Measurements from ENCODE around the gene CRLF3. TPM values are rescaled to one million over a fixed set of nuclear protein-coding genes. Genes with fewer than 3 reads are reported as not detected.

The CRLF3 gene
- total and polyA plus RNA-seq, 10 of the 15 experiments (the other 5 are each of a cell fraction or from before 2014, with no cell fraction given) = 10.0 to 39.2 (median 26.7) TPM

DNA sequence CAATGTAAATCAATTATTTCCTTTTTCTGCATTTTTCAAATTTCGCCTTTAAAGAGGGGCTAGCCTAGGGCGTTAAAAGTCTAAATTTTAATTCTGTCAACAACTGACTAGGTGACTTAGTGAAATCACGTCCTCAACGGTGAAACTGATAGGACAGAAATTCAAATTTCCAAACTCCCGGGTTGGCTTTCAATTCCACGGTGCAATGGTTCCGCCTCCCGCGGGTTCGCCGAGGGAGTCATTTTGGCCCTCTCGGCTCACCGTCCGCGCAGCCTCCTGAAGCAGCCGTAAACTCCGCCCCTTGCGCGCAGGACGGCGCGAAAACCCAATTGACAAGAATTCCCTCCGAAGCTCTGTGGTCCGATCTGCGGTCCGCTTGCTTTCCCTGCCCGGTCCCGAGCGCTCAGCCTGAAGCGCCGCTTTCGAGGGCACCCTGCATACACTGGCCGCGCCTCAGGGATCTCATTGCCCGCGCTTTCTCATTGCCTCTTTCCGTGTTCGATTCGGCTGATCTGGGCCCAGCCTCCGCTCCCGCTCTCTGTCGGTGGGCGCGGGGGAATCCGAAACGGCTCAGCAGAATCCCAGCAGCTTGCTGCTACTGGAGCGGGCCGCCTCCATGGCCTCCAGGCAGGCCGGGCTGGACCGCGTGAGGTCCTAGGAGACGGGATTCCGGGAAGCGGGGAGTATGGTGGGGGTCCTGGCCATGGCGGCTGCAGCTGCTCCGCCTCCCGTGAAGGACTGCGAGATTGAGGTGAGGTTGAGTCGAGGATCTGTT lies 7.4 kb upstream of the CRLF3 start, which contains the start of gene ATAD5 (continued):
- TF ChIP-seq, protein P1, sequence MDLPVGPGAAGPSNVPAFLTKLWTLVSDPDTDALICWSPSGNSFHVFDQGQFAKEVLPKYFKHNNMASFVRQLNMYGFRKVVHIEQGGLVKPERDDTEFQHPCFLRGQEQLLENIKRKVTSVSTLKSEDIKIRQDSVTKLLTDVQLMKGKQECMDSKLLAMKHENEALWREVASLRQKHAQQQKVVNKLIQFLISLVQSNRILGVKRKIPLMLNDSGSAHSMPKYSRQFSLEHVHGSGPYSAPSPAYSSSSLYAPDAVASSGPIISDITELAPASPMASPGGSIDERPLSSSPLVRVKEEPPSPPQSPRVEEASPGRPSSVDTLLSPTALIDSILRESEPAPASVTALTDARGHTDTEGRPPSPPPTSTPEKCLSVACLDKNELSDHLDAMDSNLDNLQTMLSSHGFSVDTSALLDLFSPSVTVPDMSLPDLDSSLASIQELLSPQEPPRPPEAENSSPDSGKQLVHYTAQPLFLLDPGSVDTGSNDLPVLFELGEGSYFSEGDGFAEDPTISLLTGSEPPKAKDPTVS (IDR thresholded peaks at IDR 0.05; ENCODE audit: low read depth, low read length) = no peak
- TF ChIP-seq CBX3 (IDR thresholded peaks at IDR 0.05; ENCODE audit: borderline replicate concordance, low read depth) (no peak), ZZZ3 (IDR thresholded peaks at IDR 0.05; ENCODE audit: control insufficient read depth, insufficient read length, low read depth) (no peak), ETV6 (conservative IDR thresholded peaks at IDR 0.05 in 1 of 2, IDR thresholded peaks at IDR 0.05 in 1 of 2; ENCODE audit: borderline replicate concordance in 1 of 2, low read depth in 1 of 2) (no peak), ZNF217 (IDR thresholded peaks at IDR 0.05) (no peak), NFXL1 (IDR thresholded peaks at IDR 0.05; ENCODE audit: borderline replicate concordance) (no peak), TARDBP (IDR thresholded peaks at IDR 0.05; ENCODE audit: borderline replicate concordance) (no peak), HDGF (IDR thresholded peaks at IDR 0.05) (peak; percentile 43; the same call in 1 of the 2 replicates), SIX5 (IDR thresholded peaks at IDR 0.05; ENCODE audit: low read depth, low read length, severe bottlenecking) (peak; percentile 19)

DNA sequence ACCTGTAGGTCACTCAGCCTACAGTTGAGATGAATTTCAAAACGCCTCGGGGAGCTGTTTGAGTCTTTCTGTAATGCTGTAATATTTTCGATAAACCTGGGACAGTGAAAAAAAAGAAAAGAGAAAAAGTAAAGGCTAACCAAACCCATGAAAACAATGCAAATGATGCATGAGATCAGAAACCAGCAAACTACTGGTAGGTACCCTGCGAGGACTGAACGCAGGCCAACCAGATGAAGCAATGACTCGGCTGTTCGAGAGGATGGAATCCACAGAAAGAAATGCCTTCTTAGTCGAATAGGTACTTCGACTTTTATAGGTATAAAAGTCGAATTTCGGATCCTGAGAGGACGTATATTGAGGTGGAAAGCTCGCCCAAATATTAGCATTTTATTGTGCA lies 6.8 kb upstream of the CRLF3 start:
- peak overlapping the region; percentile 97 for H3K9ac ChIP-seq (ENCODE audit: control insufficient read depth, insufficient read depth, low read length)
- 16% methylated on average over 13 of the region's 13 CpGs for WGBS (ENCODE audit: insufficient coverage, insufficient replicate concordance, low lambda C conversion rate, missing lambda C conversion rate)
- H3K9me3 ChIP-seq (replicated peaks; ENCODE audit: control insufficient read depth, insufficient read depth, low read length) = no peaks in the 10 kb centered on the region
- ChIA-PET SMC1A (ENCODE audit: uncharacterized antibody, unreplicated experiment) (interaction anchor here (0.6 to 3.6 kb wide), 3 partner anchors 10 to 1384 kb away, joined by 3 to 14 read pairs (median 7); no protein-coding TSS in a partner anchor), POLR2A (interaction anchor here (0.5 to 1.0 kb wide), 3 partner anchors 9 to 51 kb away, joined by 3 to 4 read pairs (median 3); no protein-coding TSS in a partner anchor), CTCF (interaction anchor here (0.9 to 1.0 kb wide), 2 partner anchors 9 kb away, joined by 4 to 6 read pairs; no protein-coding TSS in a partner anchor), RAD21 (ENCODE audit: unreplicated experiment) (interaction anchor here (1.0 kb wide), 1 partner anchor 727 kb away, joined by 3 read pairs; no protein-coding TSS in a partner anchor)
- in situ Hi-C loops (cut with MboI) = no loop called here
- peak overlapping the region; percentile 92 for H3K4me2 ChIP-seq (ENCODE audit: control insufficient read depth, insufficient read depth)
- no peaks in the 10 kb centered on the region for H3K27me3 ChIP-seq (replicated peaks in 1 of 2; ENCODE audit: control insufficient read depth in 2 of 2, insufficient read depth in 2 of 2, low read length in 1 of 2)
- TSS peak; percentile 78 for BruUV-seq (replicated peaks)
- H4K20me1 ChIP-seq (ENCODE audit: control insufficient read depth, insufficient read depth) = no peaks in the 10 kb centered on the region
- peak overlapping the region; percentile 92 for H3K27ac ChIP-seq (ENCODE audit: control insufficient read depth, insufficient read depth)
- peak overlapping the region; percentile 97 for H2AFZ ChIP-seq (ENCODE audit: control insufficient read depth, low read depth, low read length)
- H3K4me3 ChIP-seq = peak overlapping the region; percentile 98
- intact Hi-C loops (cut with micrococcal nuclease; ENCODE audit: unreplicated experiment) = no loop called here
- FAIRE-seq (peak; percentile 35), ATAC-seq (peak; percentile 43), DNase-seq (ENCODE audit: low read depth, low spot score) (no peak)
- no peaks in the 10 kb centered on the region for H3K36me3 ChIP-seq (ENCODE audit: control insufficient read depth in 2 of 2, insufficient read depth in 2 of 2, low read length in 1 of 2)
- H3K79me2 ChIP-seq (ENCODE audit: control insufficient read depth, insufficient read depth, low read length) = peaks cover 35% of the 10 kb centered on the region
- H3K4me1 ChIP-seq (ENCODE audit: control insufficient read depth, insufficient read depth, low read length) = peaks cover 4% of the 10 kb centered on the region; the same call in 1 of the 2 replicates
- no peak for TF ChIP-seq KDM1A (IDR thresholded peaks at IDR 0.05; ENCODE audit: borderline replicate concordance)
- TF ChIP-seq PAX8 (IDR thresholded peaks at IDR 0.05) = 0 out of 2 replicates have a peak, but pooled peaks have one; percentile 71
- no peak for TF ChIP-seq ZSCAN29 (IDR thresholded peaks at IDR 0.05)
- no peak for TF ChIP-seq STAT1 (conservative IDR thresholded peaks at IDR 0.05)
- TF ChIP-seq NR2C1 (IDR thresholded peaks at IDR 0.05) = no peak
- TF ChIP-seq, protein P2, sequence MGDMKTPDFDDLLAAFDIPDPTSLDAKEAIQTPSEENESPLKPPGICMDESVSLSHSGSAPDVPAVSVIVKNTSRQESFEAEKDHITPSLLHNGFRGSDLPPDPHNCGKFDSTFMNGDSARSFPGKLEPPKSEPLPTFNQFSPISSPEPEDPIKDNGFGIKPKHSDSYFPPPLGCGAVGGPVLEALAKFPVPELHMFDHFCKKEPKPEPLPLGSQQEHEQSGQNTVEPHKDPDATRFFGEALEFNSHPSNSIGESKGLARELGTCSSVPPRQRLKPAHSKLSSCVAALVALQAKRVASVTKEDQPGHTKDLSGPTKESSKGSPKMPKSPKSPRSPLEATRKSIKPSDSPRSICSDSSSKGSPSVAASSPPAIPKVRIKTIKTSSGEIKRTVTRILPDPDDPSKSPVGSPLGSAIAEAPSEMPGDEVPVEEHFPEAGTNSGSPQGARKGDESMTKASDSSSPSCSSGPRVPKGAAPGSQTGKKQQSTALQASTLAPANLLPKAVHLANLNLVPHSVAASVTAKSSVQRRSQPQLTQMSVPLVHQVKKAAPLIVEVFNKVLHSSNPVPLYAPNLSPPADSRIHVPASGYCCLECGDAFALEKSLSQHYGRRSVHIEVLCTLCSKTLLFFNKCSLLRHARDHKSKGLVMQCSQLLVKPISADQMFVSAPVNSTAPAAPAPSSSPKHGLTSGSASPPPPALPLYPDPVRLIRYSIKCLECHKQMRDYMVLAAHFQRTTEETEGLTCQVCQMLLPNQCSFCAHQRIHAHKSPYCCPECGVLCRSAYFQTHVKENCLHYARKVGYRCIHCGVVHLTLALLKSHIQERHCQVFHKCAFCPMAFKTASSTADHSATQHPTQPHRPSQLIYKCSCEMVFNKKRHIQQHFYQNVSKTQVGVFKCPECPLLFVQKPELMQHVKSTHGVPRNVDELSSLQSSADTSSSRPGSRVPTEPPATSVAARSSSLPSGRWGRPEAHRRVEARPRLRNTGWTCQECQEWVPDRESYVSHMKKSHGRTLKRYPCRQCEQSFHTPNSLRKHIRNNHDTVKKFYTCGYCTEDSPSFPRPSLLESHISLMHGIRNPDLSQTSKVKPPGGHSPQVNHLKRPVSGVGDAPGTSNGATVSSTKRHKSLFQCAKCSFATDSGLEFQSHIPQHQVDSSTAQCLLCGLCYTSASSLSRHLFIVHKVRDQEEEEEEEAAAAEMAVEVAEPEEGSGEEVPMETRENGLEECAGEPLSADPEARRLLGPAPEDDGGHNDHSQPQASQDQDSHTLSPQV (IDR thresholded peaks at IDR 0.05) = no peak
- no peak for TF ChIP-seq ZZZ3 (IDR thresholded peaks at IDR 0.05; ENCODE audit: control insufficient read depth, insufficient read length, low read depth)
- no peak for TF ChIP-seq NFYB (IDR thresholded peaks at IDR 0.05; ENCODE audit: insufficient read depth, low read depth, low read length)

All from GM12878 (cell line).